Brain microvascular endothelial cell (primary cell): ENCODE results near the gene CRTAP.

Source experiments
- DNase-seq: peaks from one replicate; pipeline ENCODE4 v3.0.0-alpha.2; 2020
- H3K27ac ChIP-seq: fragments of 250-450 bp; sonication (Bioruptor Pico); 2 replicates; pipeline ENCODE4 v1.5.1; 2020; ENCODE audit warnings: mild to moderate bottlenecking, moderate library complexity
- H3K27me3 ChIP-seq: fragments of 250-450 bp; sonication (Bioruptor Pico); replicated peaks from 2 replicates; pipeline ENCODE4 v1.5.1; 2020; ENCODE audit warnings: mild to moderate bottlenecking
- H3K36me3 ChIP-seq: fragments of 250-450 bp; sonication (Bioruptor Pico); replicated peaks from 2 replicates; pipeline ENCODE4 v1.5.1; 2020; ENCODE audit warnings: mild to moderate bottlenecking
- H3K4me3 ChIP-seq: 2 replicates; pipeline ENCODE4 v1.5.1; 2011; ENCODE audit warnings: low read depth, mild to moderate bottlenecking, control low read depth, low read length, moderate library complexity
- in situ Hi-C: cut with HindIII; loops from 2 replicates; pipeline ENCODE4 v1.10.0; 2017; ENCODE audit warnings: low sequenced_read_pairs, low pct_ligation_motif_present
- TF ChIP-seq, protein P1 (sequence below): IDR thresholded peaks from 2 replicates; pipeline ENCODE4 v1.5.1; 2011; ENCODE audit warnings: low read depth, mild to moderate bottlenecking, moderate library complexity, low read length, control low read depth, inconsistent platforms; ENCODE audit errors: missing control alignments

Gene CRTAP

DNA sequence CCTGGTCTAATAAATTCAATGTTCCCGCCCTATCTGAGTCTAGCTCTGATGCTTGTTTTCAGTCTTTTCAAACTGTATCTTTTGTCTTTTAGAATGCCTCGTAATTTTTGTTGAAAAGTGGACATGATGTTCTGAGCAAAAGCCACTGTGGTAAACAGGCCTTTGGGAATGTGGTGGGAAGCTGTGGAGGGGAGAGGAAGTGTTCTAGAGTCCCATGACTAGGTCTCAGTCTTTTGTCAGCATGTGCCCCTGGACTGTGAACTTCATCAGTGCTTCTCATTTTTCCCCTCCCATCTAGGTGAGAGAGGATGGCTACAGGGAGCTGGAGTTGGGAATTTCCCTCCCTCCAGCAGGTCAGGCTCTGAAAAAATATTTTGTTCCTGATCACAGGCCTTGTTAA, 71.0 kb downstream of the CRTAP start:
- in situ Hi-C loops = no loop called here
- no peak overlapping the region for H3K27ac ChIP-seq
- H3K4me3 ChIP-seq = no peak overlapping the region
- no peaks in the 10 kb centered on the region for H3K27me3 ChIP-seq
- TF ChIP-seq, protein P1, sequence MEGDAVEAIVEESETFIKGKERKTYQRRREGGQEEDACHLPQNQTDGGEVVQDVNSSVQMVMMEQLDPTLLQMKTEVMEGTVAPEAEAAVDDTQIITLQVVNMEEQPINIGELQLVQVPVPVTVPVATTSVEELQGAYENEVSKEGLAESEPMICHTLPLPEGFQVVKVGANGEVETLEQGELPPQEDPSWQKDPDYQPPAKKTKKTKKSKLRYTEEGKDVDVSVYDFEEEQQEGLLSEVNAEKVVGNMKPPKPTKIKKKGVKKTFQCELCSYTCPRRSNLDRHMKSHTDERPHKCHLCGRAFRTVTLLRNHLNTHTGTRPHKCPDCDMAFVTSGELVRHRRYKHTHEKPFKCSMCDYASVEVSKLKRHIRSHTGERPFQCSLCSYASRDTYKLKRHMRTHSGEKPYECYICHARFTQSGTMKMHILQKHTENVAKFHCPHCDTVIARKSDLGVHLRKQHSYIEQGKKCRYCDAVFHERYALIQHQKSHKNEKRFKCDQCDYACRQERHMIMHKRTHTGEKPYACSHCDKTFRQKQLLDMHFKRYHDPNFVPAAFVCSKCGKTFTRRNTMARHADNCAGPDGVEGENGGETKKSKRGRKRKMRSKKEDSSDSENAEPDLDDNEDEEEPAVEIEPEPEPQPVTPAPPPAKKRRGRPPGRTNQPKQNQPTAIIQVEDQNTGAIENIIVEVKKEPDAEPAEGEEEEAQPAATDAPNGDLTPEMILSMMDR = no peak
- H3K36me3 ChIP-seq = no peaks in the 10 kb centered on the region
- DNase-seq = no peak

DNA sequence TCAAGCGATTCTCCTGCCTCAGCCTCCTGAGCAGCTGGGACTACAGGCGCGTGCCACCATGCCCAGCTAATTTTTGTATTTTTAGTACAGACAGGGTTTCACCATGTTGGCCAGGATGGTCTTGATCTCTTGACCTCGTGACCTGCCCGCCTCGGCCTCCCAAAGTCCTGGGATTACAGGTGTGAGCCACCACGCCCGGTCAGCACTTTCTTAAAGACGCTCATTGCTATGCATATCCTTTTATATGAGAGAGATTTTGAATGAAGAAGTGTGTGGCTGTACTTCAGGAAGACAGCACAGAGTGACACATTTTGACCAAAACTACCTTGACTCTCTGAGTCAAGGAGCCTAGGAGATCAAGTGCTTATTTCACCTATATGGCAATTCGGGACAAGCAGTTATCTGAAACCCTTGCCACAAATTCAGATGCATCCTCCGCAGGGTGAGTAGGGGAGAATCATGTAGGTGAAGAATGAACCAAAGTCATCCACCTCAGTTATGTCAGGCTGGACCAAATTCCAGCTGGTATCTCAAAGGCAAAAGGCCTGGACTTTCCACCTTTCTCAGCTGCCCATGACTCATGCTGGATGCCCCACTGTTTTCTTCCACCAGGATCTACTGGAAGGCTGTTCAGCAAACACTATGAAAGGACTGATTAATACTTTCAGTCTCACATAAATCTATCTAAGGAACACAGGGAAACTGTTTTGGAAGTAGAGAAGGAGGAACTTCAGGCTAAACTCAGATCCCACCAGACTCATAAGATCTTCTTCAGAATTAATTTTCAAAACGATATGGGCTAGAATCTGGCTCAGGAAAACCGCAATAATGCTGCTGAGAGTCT, 72.9 kb downstream of the CRTAP start:
- in situ Hi-C loops = no loop called here
- Histone ChIP-seq H3K27me3 (no peaks in the 10 kb centered on the region), H3K27ac (no peak overlapping the region), H3K36me3 (no peaks in the 10 kb centered on the region), H3K4me3 (no peak overlapping the region)
- TF ChIP-seq, protein P1 = no peak
- DNase-seq = no peak

DNA sequence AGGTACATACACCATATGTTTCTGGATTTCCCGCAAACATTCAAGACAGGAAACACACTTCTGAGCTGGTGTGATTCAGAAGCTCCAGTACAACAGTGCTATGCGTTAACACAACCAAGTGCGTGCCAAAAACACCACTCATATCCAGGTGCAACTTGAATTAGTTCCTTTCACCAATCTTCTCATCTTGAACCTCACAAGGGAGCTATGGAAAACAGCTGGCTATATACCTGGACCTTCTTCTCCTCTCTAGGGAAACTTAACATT, 73.5 kb downstream of the CRTAP start:
- H3K27me3 ChIP-seq = no peaks in the 10 kb centered on the region
- no peaks in the 10 kb centered on the region for H3K36me3 ChIP-seq
- H3K27ac ChIP-seq = no peak overlapping the region
- H3K4me3 ChIP-seq = no peak overlapping the region
- DNase-seq = no peak
- TF ChIP-seq, protein P1 = no peak
- in situ Hi-C loops = no loop called here

DNA sequence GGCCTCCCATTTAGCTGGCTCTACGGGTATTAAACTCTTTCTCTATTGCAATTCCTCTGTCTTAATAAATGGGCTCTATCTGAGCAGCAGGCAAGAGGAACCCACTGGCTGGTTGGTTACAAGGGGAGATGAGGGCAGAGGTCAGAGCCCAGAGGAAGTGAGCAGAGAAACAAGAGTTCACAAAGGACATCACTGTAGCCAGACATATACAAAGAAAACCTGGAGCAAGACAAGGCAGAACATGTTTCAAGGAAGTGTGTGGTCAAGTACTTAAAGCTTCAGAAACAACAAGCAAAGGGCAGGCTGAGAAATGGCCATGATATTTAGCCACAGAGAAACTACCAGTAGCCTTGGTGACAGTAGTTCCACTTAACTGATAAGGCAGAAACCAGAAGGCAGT, 80.5 kb downstream of the CRTAP start:
- TF ChIP-seq, protein P1 = no peak
- DNase-seq = no peak
- H3K27me3 ChIP-seq = no peaks in the 10 kb centered on the region
- in situ Hi-C loops = no loop called here
- no peaks in the 10 kb centered on the region for H3K36me3 ChIP-seq
- no peak overlapping the region for H3K4me3 ChIP-seq
- no peak overlapping the region for H3K27ac ChIP-seq

DNA sequence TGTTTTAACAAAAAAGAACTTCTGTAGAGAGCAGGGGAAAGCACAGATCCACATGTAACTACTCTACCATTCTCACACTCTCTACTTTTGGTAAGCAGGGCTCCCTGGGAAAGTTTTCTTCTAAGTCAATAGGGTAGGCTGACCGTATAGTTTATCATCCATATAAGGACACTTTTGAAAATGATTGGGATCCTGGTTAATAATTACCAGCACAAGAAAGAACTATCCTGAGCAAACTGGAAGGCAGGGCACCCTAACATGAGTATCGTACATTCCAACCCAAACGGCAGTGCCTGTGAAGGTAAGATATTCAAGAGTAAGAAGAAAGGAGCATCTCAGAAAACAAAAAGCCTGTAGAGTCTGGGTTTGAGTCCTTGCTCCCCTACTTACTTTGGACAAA, 82.7 kb downstream of the CRTAP start:
- no peak overlapping the region for H3K27ac ChIP-seq
- no peak for DNase-seq
- H3K36me3 ChIP-seq = no peaks in the 10 kb centered on the region
- H3K4me3 ChIP-seq = no peak overlapping the region
- TF ChIP-seq, protein P1 = no peak
- H3K27me3 ChIP-seq = no peaks in the 10 kb centered on the region
- in situ Hi-C loops = no loop called here
